GM10266 (cell line): ENCODE data around the gene TRAPPC2.

Source experiments
- DNase-seq: peaks from one replicate; pipeline ENCODE4 v3.0.0; 2012; ENCODE audit errors: extremely low spot score
- TF ChIP-seq, protein P1 (sequence below): IDR thresholded peaks from 2 replicates; pipeline ENCODE4 v1.5.1; 2012; ENCODE audit warnings: mild to moderate bottlenecking, low read depth; ENCODE audit not compliant: control insufficient read depth, insufficient read depth; ENCODE audit errors: missing control alignments

Gene TRAPPC2

DNA sequence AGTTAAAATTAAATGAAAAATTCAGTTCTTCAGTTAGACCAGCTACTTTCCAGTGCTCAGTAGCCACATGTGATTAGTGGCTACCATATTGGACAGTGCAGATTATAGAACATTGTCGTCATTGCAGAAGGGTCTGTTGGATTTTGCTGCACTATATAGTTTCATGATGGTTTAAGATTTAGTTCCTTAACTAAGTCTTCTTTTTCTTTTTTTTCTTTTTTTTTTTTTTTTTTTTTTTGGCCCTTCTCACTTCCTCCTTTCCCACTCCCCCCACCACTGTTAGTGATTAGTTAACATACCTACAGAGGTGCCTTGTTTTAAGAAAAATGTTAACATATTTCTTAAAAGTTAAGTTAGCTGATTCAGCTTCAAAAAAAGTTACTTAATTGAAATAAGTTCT lies 36.4 kb downstream of the TRAPPC2 start:
- TF ChIP-seq, protein P1, sequence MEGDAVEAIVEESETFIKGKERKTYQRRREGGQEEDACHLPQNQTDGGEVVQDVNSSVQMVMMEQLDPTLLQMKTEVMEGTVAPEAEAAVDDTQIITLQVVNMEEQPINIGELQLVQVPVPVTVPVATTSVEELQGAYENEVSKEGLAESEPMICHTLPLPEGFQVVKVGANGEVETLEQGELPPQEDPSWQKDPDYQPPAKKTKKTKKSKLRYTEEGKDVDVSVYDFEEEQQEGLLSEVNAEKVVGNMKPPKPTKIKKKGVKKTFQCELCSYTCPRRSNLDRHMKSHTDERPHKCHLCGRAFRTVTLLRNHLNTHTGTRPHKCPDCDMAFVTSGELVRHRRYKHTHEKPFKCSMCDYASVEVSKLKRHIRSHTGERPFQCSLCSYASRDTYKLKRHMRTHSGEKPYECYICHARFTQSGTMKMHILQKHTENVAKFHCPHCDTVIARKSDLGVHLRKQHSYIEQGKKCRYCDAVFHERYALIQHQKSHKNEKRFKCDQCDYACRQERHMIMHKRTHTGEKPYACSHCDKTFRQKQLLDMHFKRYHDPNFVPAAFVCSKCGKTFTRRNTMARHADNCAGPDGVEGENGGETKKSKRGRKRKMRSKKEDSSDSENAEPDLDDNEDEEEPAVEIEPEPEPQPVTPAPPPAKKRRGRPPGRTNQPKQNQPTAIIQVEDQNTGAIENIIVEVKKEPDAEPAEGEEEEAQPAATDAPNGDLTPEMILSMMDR: no peak

DNA sequence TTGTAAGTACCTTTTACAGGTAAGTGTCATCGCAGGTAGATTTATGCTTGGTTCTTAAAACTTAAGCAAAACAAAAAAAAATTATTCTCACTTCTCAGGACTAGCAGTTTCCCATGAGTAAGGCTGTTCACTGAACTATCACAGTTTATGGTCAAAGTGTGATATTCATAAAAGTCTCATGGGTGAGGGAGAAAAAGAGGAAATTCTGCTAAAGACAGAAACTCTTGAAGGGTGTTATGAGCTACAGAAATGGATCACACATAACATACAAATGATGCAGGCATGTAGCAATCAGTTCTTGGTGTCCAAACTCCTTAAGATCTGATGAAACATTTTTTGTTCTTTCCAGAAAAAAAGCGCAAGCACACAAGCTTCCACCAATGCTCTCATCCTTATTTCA lies 37.0 kb downstream of the TRAPPC2 start:
- TF ChIP-seq, protein P1: no peak
- peak; percentile 24 for DNase-seq

More for the DNA sequence above, 36.4 kb downstream of the TRAPPC2 start:
- no peak for DNase-seq

DNA sequence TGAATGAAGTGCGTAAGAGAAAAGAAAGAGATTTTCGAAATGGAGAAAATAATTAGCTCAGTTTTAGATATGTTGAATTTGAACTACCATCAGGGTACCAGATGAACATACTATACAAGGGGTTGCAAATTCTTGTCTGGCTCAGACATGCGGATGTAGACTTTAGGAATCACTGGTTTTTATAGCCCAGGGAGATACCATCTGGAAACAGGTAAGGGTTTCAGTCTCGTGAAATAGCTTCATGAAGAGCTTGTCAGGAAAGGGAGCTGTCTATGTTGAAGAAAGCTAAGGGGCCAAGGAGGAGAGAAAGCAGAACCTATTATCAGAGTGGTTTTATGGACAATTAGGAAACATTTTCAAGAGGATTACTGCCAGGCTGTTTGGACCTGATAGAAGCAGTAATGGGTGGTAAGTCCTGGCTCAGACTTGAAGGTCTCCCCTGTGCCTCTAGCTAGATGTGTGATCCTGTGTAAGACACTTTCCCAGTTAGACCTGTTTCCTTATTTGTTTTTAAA lies 38.8 kb downstream of the TRAPPC2 start:
- TF ChIP-seq, protein P1: no peak
- no peak for DNase-seq

DNA sequence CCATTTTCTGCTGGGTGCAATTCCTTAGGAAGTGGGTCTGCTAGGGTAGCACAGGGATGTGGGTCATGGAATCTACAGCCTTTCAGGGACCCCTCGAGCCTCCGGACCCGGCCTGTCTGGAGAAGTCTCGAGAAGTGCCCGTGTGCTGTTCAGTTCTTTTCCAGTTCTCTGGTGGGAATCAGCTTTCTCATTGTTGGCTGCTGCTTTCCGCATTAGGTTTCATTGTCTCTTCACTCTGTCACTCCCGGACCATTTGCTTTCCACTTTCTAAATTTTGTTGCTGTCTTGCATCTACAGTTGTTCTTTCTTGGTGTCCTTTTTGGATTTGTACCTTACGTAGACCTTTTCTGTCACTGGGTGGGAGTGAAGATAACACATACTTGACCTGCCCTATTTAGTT lies 39.4 kb downstream of the TRAPPC2 start:
- no peak for DNase-seq
- TF ChIP-seq, protein P1: no peak

DNA sequence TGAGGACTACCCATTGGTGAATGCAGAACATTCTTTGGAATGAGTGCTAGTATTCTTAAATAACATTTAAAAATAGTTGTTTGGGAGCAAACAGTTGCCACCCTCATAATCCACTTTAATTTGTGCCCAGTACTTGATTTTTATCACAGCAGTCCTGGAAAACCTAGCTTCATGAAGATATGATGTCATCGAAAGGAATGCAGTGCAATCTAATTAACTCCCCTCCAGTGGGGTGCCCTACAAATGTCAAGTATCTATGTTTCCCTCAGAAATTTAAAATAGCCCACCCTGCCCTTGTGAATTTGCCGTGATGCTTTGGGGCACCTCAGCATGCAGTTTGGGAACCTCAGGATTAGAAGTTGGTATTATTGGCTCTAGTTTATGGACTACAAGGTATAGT lies 40.1 kb downstream of the TRAPPC2 start:
- no peak for DNase-seq
- TF ChIP-seq, protein P1: no peak

DNA sequence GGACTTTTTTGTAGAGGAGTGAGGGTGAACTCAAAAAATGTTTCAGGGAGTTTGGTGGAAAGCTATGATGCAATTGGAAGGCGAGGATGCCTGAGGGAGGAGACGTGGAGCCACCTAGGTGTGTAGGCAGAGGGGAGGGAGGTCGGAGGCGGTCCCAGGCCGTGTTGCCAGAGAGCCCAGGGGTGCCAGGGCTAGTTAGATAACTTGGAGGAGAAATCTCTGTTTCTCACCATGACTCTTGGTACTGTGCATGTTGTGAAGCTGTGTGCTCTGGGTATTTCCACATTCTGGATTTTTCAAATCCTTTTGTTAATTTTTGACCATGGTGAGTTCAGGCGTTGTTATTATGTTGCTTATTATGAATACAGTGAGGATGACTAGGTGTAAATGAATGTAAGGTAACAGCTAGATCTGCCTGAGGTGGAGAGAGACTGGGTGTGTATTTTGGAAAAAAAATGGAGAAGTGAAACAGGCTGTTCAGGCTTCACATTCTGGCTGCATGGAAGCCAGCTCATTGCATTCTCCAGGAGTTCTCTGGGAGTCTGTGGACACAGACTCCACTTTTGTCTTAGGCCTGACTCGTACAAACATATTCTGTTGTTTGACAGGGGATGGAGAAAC lies 41.0 kb downstream of the TRAPPC2 start:
- TF ChIP-seq, protein P1: no peak
- no peak for DNase-seq

DNA sequence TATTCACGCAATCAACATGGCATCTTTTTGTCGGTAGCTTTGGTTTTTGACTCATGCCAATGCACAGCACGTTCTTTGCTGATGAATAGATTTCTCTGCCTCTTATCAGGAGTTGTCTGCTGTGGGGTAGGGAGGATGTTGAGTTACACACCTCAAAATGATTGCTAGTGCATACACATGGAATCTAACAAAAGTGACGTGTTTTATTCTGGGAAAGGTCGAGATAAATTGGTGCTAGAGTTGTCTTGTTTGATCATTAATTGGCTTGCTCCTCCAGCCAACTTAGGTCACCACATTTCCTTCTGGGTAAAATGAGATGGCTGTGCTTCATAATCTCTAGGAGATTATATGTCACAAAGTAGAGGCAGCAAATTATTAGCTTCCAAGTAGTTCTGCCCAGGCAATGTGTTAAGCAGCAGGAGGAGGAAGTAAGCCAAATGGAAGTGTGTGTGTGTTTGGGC lies 41.6 kb downstream of the TRAPPC2 start:
- TF ChIP-seq, protein P1: no peak
- DNase-seq: no peak
